ENCODE measurements around the gene MED13L.

DNA sequence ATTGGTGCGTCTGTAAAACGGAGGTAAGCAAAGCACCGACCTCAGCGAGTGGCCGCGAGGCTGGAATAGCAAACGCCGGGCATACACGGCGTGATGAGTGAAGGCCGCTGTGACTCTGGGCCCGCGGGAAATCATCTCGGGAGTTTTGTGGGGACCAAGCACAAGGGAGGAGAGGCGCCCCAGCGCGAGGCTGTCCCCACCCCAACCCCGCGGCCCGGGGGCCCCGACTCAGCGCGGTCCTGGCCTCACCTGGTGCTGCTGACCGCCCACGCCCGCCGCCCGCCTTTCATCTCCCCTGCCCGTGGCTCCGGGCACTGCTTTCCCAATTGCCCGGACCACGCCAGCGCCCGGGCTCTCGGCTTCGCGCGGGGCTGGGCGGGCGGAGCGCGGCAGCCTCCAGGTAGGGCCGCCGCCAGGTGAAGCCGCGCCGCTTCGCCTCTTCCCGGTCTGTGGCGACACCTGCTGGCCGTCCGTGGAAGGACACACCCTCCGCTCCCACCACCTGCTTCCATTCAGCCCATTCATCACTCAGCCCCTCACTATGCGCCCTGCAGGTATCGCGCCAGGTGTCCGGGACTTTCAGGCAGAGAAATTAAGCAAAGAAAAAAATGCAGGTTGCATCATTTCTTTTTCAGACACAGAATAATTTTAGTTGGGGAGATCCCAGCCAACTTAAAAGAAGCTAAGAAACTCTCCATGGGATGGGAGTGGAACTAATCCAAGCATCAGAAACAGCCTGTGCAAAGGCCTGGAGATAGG lies 360.4 kb downstream of the MED13L start:
- TF ChIP-seq, protein P1, sequence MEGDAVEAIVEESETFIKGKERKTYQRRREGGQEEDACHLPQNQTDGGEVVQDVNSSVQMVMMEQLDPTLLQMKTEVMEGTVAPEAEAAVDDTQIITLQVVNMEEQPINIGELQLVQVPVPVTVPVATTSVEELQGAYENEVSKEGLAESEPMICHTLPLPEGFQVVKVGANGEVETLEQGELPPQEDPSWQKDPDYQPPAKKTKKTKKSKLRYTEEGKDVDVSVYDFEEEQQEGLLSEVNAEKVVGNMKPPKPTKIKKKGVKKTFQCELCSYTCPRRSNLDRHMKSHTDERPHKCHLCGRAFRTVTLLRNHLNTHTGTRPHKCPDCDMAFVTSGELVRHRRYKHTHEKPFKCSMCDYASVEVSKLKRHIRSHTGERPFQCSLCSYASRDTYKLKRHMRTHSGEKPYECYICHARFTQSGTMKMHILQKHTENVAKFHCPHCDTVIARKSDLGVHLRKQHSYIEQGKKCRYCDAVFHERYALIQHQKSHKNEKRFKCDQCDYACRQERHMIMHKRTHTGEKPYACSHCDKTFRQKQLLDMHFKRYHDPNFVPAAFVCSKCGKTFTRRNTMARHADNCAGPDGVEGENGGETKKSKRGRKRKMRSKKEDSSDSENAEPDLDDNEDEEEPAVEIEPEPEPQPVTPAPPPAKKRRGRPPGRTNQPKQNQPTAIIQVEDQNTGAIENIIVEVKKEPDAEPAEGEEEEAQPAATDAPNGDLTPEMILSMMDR (IDR thresholded peaks at IDR 0.05): peak in 1 of 3 donors; percentile 84
- TF ChIP-seq POLR2A (IDR thresholded peaks at IDR 0.05): no peak

All from lower leg skin (tissue), 3 donors.